T-helper 1 cell treated with Interleukin-12 subunit alpha and Interleukin-12 subunit beta and Interleukin-4 antibody, amounts not matched to agents 30 ng/mL and 1 ng/mL, for 36 hours (primary cell): Measurements from ENCODE around the gene ARHGEF40. TPM values are rescaled to one million over a fixed set of nuclear protein-coding genes. Genes with fewer than 3 reads are reported as not detected.

ENCODE experiments used
- intact Hi-C: fragments of 100-400 bp; cut with micrococcal nuclease; formaldehyde crosslinking; loops from one replicate; pipeline ENCODE4 v1.15.1; 2024
- total RNA-seq: library from RNA; stranded (reverse); gene quantifications from 2 replicates; pipeline ENCODE4 v1.2.3, GENCODE V29; 2022

ARHGEF40 gene
- total RNA-seq, 1 donor from 2014 or later: not detected

DNA sequence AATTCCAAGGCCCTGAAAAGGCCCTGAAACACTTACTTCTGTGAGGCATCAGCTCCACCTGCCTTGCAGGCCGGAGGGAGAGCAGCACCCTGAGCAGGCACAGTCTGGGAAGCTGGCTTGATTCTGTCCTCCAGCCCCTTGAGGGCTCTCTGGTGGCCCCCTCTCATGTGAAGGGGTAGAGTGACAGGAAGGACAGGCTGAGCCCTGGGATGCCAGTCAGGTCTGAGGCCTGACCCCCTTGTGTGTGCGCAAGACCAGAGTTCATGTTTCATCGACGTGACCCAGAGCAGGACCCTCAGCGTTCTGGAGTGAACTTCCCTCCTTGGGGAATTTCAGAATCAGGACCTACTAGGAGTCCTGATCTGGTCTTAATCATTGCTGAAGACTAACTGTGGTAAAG is 11.2 kb upstream of the ARHGEF40 start:
- intact Hi-C loops: no loop called here

DNA sequence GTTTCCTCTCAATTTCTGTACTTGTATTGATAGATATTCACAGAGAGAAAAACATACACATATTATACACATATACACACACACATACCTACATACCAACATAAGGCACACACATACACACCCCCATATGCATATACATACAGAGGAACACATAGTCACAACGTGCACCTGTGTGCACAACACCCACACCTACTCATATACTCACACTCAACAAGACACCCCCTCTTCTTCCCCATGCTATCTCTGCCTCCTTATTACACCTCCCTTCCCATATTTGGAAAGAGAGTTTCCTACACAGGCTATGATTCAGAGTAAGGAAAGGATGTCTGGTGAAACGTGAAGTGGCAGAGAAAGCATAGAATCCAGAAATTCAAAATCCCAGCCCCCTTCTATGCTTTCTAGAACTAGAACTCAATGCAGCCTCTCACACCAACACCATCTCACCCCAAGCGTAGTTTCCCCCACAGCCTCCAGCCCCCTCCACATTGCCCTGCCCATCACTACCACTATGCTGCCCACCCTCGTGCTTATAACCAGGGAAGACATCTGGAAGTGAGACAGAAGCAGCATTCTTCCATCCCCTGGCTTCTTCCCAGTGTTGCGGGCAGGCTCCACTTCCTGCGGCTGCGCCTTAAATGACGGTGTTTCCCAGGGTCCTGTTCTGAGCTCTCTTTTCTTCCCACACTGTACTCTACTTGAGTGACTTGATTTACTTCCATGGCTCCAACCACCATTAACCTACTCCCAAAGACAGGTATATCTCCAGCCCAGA is 10.1 kb upstream of the ARHGEF40 start:
- intact Hi-C loops: no loop called here

DNA sequence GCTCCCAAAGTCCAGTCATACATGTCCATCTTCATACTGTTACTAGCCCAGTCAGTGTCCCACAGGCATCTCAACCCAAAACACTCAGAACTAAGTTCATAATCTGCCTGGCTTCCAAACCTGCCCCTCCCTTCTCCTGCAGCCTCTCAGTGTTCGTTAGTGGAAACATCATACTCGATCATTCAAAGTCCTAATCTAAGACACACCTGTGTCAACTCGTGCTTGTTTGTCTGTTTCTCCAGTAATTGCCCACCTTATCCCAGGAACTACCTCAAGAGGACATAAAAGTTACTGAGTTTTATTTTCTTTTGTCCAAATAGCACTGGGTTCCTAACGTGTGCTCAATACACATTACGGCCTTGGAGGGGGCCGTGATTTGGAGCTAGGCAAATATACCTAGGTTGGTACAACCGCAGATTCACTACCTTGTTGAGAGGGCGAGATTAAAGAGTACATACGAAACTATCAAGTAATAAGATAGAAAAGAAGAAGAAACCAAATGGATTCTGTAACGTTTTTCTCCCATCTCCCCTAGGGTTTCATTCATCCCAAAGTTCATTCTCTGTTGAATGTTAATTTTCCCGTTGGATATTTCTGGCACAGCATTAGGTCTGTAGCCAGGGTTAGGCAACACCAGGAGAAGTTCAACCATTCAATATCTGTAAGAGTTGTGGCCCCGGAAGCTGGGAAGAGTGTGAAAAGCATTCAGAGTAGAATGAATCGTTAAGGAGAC is 9.3 kb upstream of the ARHGEF40 start:
- intact Hi-C loops: no loop called here

GRCh38 chr14:21061347-21061668 is 8.8 kb upstream of the ARHGEF40 start:
- intact Hi-C loops: no loop called here

DNA sequence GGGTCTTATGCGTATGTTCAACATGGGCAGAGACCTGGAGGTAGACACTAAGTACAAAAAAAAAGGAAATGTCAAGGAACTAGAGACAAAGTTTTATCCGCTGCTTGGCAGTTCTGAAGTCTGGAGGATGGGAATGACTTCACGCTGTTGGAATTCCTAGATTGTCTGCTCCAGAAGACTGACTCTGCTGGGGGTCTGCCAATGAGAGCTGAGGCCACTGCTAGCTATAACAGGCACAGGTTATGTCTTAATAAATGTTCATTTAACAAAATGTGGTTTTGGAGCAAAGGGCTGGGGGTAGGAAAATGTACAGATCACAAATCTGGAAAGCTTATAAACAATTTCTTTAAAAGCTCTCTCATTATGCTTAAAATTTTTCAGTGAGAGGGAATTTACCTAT is 6.6 kb upstream of the ARHGEF40 start:
- intact Hi-C loops: no loop called here

DNA sequence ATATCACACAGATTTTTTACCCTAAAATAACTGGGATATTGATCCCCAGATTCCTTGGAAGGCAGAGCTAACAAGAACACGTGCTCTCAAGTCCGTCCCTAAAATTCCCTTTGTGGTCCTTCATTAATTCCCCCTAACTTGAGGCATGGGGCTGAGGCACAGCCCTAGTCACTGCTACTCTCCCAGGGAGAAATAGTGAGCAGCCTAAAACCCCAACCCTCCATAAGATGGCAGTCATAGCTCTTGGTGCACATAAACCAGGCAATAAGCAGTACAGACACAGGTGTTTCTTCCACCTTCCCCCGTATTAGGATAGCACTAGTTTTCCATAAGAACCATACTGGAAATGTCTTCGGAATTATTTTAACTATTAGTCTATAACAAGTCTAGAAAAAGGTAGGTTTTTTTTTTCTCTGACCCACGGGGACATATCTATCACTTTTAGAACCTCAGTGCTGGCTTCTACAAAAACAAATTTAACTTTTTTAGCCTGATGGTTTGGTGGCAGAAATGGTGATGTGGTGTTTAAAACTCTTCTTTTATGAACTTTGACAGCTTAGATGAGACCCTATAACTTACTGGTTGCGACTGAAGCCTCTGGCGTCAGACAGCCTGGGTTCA is 3.1 kb upstream of the ARHGEF40 start:
- intact Hi-C loops: no loop called here

DNA sequence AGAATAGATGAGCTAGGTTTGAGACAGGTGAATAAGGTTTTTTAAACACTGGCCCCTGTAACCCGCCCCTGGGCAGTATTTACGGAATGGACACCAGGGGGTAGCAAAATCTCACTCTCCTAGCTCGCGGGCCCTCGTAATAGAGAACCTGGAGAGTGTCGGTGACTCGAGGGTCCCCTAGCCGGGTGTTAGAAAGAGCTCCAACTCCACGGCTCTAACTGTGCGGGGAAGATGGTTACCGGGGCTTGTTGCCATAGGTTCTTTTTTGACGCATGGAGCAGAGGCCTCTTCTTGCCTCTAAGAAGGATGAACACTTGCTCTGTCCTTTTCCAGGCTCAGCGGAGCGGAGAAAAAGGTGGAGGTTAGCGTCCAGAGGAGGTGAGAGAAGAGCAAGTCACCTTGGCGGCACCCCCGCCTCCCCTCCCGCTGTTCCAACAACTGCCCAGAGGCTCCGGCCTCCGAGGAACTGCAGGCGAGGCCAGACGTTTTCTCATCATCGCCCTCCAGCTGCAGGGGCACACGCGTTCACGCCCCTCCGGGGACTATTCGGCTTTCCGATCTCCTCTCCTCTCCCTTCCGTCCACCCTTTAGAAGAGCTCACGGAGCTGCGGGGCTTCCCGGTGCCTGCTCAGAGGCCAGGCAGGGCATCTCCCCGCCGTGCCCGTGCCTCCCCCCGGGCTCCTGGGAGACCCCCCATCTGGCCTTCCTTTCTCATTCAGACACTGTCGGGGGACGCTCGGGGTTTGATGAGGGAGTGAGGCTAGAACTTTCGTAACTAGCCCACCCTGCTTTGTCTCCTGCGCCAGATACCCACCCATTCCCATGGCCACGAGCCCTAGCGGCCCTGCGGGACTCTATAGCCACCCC is 1.4 kb upstream of the ARHGEF40 start:
- intact Hi-C loops: loop anchor here (1.0 kb wide), 2 partner anchors 24 to 39 kb away; no protein-coding TSS in a partner anchor

DNA sequence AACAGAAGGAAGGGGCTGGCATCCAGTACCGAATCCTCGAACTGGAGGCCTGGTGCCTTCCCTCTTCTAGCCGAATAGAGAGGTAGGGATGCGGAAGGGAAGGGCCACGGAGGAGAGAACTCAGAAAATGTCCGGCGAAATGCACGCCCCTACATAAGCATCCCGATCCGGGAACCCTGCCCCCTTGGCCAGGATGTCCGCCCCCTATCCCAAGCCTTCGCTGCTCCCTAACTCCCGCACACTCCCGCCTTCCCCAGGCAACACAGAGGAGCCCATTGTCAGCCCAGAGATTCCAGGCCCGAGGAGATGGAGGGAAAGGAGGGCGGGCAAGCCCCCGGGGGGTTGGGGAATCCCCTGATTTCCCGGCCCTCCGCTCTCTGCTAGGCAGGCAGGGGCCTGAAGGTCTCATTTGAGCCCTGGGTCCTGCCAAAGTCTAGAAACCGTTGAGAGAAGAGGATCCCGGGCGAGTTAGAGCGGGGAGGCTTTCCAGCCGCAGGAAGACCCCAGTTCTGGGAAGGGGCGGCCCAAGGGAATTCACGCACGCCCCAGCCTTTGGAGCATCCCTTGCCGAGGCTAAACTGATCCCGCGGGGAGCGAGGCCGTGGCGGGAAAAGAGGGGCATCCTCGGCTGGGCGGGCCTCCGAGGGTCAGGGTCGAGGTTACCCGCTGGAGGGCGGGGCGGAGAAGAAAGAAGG is 569 bp upstream of the ARHGEF40 start:
- intact Hi-C loops: loop anchor here (5.0 kb wide), 1 partner anchor 47 kb away; no protein-coding TSS in a partner anchor

- intact Hi-C loops: loop anchor here (1.0 to 5.0 kb wide), 2 partner anchors 17 to 48 kb away; no protein-coding TSS in a partner anchor
These were observed 613 bp downstream of the ARHGEF40 start for GRCh38 chr14:21070610-21071224.

GRCh38 chr14:21071225-21072030 is 1.3 kb downstream of the ARHGEF40 start:
- intact Hi-C loops: loop anchor here (1.0 to 5.0 kb wide), 2 partner anchors 16 to 49 kb away; no protein-coding TSS in a partner anchor

- intact Hi-C loops: loop anchor here (5.0 kb wide), 1 partner anchor 50 kb away; no protein-coding TSS in a partner anchor
These were observed 1.9 kb downstream of the ARHGEF40 start for GRCh38 chr14:21072031-21072473.

GRCh38 chr14:21072781-21073339 is 2.8 kb downstream of the ARHGEF40 start:
- intact Hi-C loops: loop anchor here (5.0 kb wide), 1 partner anchor 51 kb away; no protein-coding TSS in a partner anchor

DNA sequence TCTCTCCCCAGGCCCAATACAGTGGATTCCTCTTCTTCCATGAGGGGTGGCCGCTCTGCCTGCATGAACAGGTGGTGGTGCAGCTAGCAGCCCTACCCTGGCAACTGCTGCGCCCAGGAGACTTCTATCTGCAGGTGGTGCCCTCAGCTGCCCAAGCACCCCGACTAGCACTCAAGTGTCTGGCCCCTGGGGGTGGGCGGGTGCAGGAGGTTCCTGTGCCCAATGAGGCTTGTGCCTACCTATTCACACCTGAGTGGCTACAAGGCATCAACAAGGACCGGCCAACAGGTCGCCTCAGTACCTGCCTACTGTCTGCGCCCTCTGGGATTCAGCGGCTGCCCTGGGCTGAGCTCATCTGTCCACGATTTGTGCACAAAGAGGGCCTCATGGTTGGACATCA is 3.8 kb downstream of the ARHGEF40 start:
- intact Hi-C loops: loop anchor here (5.0 kb wide), 1 partner anchor 52 kb away; no protein-coding TSS in a partner anchor

- intact Hi-C loops: loop anchor here (5.0 kb wide), 1 partner anchor 52 kb away; no protein-coding TSS in a partner anchor
These were observed 4.5 kb downstream of the ARHGEF40 start for GRCh38 chr14:21074398-21075272.

GRCh38 chr14:21075719-21076437 is 5.8 kb downstream of the ARHGEF40 start:
- intact Hi-C loops: no loop called here

GRCh38 chr14:21077672-21078071 is 7.6 kb downstream of the ARHGEF40 start:
- intact Hi-C loops: no loop called here

DNA sequence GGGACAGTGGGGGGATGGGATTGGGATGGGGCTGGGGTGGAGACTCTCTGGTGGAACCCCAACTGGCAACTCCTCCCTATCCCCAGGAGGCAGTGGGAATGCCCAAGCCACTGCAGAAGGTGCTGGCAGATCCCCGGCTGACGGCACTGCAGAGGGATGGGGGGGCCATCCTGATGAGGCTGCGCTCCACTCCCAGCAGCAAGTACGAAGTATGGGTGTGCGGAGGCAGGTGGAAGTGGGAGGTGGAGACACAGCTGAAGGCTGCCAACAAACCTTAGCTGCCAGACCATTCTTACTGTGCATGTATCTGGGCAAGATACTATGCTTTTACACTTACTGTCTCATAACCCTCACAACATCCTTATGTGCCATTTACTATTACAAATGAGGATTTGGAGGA is 8.2 kb downstream of the ARHGEF40 start:
- intact Hi-C loops: no loop called here
